ENCODE results near the gene LANCL2.
"Not testable (repeated sequence)": the region's sequence is repeated elsewhere in the genome, so short reads cannot be mapped to it uniquely, and the experiment has no call there.

LANCL2 gene

GRCh38 chr7:55405856-55406541 is 40.9 kb downstream of the LANCL2 start:
- DNase-seq (ENCODE audit: low spot score) = no peak

DNA sequence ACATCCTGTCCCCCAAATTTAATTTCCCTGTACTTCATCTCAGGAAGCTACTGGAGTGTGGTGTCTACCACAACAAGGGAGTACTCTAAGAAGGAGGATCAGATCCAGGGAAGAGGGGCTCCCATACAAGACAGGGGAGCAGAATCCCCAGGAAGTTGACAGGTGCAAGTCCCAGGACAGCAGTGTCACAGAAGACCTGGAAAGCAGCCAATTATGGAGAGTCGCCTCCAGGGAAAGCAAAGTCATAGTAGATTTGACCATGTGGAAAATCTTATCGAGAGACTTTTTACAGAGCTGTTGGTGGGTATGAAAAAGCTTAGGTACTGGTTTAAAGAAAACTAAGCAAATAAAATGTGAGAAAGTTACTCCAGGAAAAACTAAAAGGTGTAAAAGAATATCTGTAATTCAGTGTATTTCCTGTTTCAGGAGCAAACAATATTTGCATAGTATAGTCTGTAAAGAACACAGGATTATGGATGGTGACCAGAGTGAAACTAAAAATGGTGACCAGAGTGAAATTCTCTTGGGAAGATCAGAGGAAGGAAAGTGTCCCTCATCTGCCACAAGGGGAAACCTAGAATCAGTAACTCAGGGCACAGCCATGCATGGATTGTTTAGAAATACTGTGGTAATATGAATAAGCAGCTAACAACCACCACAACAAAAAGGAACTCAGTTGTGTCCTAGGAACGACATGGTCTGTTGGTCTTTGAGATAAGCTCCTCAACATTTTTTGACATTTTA is 44.5 kb downstream of the LANCL2 start:
- peak; percentile 53 for DNase-seq (ENCODE audit: low spot score)

DNA sequence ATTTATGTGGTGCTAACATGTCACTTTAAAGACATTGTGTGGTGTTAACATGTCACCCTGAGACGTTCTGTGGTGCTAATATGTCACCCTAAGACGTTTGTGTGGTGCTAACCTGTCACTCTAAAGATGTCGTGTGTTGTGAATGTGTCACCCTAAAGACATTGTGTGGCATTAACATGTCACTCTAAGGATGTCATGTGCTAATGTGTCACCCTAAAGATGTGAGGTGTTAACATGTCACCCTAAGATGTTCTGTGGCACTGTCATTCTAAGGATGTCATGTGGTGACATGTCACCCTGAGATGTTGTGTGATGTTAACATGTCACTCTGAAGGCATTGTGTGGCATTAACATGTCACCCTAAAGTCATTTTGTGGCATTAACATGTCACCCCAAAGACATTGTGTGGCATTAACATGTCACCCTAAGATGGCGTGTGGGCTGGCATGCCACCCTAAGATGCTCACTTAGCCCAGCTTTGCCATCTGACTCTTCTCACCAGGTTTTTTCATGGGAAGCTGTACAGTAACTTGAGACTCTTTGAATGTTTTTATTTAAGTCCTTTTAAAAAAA is 45.6 kb downstream of the LANCL2 start:
- no peak for DNase-seq (ENCODE audit: low spot score)

- no peak for DNase-seq (ENCODE audit: low spot score)
These were observed 46.7 kb downstream of the LANCL2 start for GRCh38 chr7:55411844-55412243.

- DNase-seq (ENCODE audit: low spot score) = no peak
These were observed 48.3 kb downstream of the LANCL2 start for GRCh38 chr7:55413442-55413841.

DNA sequence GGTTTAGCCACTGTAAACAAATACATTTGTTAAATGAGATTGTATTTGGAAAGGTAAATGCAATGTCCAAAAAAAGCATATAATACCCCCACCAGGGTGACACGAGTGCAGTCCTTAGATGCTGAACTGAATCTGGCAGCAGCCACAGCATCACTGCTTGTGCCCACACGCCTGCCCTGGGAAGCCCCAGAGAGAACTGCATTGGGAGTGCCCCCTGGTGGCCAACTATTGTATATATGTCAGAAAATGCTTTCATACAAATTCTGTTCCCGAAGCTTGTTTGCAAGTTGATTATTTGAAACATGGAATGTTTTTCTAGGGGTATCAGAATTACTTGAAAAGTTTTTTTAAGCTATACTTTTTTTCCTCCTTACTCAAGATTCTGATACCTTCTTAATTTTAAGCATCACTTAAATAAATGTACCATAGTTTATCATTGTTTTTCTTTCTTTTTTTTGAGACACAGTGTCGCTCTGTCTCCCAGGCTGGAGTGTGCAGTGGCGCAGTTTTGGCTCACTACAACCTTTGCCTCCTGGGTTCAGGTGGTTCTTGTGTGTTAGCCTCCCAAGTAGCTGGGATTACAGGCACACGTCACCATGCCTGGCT is 50.1 kb downstream of the LANCL2 start:
- DNase-seq (ENCODE audit: low spot score) = peak; percentile 84

DNA sequence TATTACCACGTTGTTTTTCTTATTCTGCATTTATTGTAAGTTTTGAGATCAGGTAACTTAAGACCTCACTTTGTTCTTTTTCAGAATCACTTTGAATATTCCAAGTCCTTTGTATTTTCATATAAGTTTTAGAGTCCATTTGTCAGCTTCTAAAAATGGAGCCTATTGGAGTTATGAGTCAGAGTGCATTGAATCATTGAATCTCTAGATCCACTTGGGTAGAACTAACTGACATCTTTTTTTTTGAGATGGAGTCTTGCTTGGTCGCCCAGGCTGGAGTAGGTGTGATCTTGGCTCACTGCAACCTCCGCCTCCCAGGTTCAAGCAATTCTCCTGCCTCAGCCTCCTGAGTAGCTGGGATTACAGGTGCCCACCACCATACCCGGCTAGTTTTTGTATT is 52.3 kb downstream of the LANCL2 start:
- not testable (repeated sequence) for DNase-seq (ENCODE audit: low spot score)

DNA sequence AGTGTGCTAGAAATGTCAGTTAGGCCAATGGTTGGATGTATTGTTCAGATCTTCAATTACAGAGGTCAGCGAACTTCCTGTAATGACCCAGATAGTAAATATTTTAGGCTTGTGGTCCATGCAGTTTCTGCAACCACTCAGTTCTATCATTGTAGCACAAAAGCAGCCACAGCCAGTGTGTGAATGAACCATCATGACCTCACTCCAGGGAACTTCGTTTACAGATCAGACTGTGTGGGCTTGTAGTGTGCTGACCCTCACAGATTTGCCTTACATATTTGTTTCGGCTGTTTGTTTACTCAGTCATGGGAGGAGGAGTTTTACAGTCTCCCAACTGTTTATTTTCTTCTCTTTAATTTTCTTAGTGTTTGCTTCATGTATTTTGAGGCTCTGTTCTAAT is 55.4 kb downstream of the LANCL2 start:
- DNase-seq (ENCODE audit: low spot score) = no peak

GRCh38 chr7:55423277-55423711 is 58.2 kb downstream of the LANCL2 start:
- peak; percentile 44 for DNase-seq (ENCODE audit: low spot score)

DNA sequence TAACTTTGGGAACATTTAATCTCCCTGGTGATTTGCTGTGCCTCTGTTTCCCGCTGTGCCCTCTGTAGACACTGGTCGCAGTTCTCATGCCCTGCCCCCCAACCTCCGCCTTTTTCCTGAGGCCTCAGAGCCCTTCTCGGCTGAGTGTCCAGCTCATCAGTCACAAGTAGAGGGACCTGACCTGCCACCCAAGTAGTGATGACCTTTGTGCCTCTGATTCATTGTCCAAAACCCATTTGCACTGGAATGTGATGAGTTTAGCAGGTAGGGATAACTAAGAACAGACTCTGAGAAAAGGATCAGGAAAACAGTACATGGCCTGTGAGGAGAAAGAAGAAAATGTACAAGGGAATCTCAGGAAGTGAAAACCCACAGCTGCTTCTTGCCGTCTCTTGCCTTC is 58.8 kb downstream of the LANCL2 start:
- DNase-seq (ENCODE audit: low spot score) = no peak

DNA sequence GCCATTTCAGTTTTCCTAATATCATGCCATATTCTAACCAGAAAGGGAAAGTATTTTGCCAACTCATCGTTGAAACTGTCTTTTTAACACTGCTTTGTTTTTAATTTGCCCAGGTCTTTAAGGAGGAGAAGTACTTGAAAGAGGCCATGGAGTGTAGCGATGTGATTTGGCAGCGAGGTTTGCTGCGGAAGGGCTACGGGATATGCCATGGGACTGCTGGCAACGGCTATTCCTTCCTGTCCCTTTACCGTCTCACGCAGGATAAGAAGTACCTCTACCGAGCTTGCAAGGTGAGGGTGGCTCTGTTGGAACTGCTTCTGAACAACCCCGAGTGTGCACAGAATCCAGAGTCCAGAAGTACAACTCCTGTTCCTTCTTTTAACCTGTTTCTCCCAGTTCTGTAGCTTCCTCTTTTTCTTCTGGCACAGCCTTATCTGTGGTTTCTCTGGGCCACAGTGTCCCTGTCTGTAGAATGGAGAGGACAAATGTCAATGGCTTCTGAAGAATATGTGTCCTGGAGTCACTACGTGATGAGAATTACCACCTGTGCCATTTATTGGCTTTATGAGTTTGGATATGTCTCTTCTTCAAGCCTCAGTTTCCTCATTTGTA is 60.1 kb downstream of the LANCL2 start:
- DNase-seq (ENCODE audit: low spot score) = no peak

GRCh38 chr7:55426676-55427075 is 61.5 kb downstream of the LANCL2 start:
- DNase-seq (ENCODE audit: low spot score) = no peak

DNA sequence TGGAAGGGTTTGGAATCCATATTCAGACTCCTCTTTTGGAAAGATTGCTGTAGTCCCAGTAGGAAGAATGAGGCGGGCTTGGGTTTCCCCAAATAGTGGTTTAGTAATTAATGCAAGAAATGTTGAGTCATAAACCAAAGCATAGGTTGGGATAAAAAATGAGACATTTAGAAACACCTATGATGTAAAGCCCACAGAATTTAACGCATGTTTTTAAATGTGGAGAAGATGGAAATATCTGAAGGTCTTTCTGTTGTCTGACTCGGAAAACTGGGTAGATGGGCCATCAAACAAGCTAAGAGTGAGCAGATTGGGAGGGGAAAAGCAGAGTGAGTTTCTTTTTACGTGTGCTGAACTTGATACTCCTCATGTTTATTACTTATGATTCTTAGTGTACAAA is 62.2 kb downstream of the LANCL2 start:
- no peak for DNase-seq (ENCODE audit: low spot score)

GRCh38 chr7:55427800-55428199 is 62.7 kb downstream of the LANCL2 start:
- DNase-seq (ENCODE audit: low spot score) = no peak

GRCh38 chr7:55429835-55430499 is 64.8 kb downstream of the LANCL2 start:
- no peak for DNase-seq (ENCODE audit: low spot score)

- DNase-seq (ENCODE audit: low spot score) = no peak
These were observed 66.8 kb downstream of the LANCL2 start for GRCh38 chr7:55431898-55432297.

DNA sequence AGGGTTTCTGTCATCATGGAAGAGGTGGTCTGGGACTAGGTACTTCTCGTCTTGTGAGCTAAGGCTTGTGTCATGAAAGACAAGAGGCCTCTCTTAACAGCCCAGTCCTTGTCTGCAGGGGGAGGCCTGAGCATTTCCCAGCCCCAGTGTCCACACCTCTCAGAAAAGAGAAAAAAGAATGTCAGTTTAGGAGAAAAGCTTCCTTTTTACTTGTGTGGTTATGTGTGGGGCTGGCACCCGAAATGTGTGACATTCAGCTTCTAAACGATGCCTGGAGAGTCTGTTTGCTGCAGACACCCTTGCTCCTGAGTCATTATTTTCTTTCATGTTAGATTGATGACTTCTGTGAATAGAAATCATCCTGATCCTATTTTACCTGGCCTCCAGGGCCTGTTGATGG is 67.4 kb downstream of the LANCL2 start:
- DNase-seq (ENCODE audit: low spot score) = no peak

DNA sequence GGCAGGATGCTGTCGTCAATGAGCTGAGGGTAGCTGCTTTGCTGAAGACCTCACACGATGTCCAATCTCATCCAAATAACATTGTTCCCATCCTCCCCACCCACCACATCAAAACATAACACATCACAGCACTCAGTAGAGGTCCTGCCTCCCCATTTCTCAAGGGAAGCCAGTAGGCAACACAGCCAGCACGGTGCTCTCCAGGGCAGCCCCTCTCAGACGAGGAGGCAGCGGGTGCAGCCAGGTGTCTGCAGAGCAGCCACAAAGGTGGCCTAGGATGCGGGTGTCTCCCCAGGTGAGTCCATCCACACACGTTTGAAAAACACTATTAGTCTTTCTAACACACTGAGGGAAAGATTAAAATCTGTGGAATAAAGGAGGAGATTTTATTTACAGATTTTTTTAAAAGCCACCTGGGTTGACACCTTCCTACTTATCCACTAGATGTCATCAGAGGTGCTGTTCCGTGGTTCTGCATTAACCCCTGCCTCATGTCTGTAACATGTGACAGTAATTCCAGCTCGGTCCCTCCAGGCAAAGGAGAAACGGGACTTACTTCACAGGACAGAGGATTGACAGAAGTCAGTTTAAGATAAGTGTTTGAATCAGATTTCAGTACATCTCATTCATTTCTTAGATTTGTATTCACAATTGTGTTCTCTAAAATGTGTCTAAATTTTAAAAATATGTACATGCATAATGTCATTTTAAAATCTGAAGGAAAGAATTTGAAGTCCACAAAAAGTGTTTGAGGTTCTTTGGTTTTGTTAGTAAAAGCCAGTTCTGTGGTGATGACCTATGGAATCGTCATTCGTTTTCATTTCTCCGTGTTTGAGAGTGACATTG is 68.0 kb downstream of the LANCL2 start:
- peak; percentile 57 for DNase-seq (ENCODE audit: low spot score)

- no peak for DNase-seq (ENCODE audit: low spot score)
These were observed 70.3 kb downstream of the LANCL2 start for GRCh38 chr7:55435466-55435865.

GRCh38 chr7:55436457-55436856 is 71.3 kb downstream of the LANCL2 start:
- no peak for DNase-seq (ENCODE audit: low spot score)

- DNase-seq (ENCODE audit: low spot score) = no peak
These were observed 72.2 kb downstream of the LANCL2 start for GRCh38 chr7:55437375-55437774.

Data from AG08395 (cell line).